Fibroblast of gingiva (primary cell): ENCODE data around the gene C17orf107.
"Not testable (repeated sequence)": the region's sequence is repeated elsewhere in the genome, so short reads cannot be mapped to it uniquely, and the experiment has no call there.

Source experiments
- DNase-seq: peaks from one replicate; pipeline ENCODE4 v3.0.0-alpha.2; 2011; ENCODE audit warnings: low read depth

The C17orf107 gene

DNA sequence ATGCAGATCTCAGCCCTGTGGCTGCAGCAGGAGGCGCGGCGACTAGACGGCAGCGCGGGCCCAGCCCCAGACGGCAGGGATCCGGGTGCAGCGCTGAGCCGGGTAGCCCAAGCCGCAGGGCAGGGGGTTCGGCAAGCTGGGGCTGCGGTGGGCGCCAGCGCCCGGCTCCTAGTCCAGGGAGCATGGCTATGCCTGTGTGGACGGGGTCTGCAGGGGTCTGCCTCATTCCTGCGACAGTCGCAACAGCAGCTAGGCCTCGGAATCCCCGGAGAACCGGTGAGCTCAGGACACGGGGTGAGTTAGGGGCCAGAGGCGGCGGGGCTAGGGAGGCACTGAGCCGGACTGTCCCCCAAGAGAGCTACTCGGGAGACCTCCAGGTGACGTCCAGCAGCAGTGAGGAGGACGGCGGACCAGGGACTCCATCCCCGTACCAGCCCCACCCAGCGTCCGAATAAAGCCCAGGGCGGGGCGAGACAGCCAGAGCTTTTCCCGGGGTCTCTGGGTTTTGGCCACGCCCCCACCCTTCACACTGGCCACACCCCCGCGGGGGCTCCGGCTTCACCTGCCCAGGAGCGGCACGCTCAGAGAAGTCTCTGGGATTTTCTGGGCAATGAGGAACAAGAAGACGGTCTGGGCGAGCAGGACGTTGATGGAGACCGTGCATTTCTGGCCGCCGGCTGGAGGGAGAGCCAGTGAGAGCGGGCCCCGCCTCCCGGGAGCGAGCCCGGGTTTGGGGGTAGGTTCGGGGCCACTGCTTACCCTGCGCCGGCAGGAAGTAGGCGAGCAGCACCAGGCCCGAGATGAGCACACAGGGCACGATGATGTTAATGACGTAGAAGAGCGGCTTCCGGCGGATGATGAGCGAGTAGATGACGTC is 1.1 kb downstream of the C17orf107 start:
- no peak for DNase-seq

DNA sequence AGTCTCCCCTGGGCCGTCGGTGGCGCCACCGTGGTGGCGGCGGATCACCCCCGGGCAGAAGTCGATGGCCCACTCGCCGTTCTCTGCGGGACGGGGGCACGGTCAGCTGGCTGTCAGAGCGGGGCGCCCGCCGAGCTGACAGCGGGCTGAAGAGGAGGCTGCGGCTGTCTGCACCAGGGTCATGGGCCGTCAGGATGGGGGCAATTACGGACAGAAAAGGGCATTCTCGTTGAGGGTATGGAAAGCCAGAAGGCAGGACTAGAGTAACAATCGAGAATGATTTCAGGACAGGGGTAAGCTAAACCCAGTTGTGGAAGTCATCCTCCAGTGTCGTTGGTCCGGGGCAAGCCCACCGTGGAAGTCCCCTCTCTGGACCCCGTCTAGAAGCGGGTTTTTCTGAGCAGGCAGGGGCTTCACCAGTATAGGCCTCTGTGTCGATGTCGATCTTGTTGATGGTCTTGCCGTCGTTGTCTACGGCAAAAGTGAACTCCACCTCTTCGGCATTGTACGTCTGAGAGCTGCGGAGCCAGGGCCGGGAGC is 1.8 kb downstream of the C17orf107 start:
- DNase-seq, result no peak

DNA sequence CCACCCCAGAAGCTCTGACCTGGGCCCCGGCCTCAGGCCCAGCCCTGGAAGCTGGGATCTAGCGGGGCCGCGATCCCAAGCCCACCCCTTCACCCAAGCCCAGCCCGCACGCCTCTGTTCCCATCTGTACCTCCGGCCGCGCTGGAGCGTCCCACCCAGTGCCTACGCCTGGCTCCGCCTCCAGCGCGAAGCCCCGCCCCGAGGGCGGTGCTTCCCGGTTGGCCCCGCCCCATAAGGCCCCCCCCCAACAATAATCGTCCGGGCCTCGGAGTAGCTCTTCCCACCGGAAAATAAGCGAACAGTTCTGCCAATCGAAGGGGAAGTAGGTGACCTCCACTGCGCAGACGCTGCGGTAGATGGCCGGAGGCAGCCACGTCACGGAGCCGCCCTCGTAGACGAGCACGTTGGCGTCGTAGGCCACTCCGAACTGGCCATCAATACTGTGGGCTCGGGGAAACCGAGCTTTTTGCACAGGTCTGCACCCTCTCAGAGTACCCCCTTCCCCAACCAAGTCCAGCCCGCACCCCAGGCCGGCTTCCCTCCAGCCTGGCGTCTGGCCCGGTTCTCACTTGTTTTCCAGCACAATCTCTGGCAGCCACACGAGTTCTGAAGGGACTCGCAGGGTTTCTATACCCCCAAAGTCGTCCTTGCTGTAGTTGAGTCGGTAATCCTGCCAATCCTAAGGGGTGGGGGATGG is 2.5 kb downstream of the C17orf107 start:
- no peak for DNase-seq

DNA sequence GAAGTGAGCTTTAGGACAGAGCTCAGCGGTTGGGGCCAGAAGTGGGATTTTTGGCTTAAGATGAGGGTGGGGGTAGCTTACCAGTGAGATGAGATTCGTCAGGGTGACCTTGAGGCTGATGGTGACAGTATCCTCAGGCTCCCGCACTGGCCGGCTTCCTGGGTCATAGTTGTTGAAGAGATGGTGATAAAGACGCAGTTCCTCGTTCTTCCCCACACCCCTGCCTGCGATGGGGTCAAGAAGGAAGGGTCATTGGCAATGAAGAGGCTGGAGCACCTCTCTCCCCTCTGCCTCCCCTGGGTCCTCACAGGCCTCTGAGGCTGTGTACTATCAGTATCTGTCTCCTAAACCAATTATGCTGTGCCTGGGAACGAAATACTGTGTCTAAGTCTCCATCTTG is 3.2 kb downstream of the C17orf107 start:
- no peak for DNase-seq

DNA sequence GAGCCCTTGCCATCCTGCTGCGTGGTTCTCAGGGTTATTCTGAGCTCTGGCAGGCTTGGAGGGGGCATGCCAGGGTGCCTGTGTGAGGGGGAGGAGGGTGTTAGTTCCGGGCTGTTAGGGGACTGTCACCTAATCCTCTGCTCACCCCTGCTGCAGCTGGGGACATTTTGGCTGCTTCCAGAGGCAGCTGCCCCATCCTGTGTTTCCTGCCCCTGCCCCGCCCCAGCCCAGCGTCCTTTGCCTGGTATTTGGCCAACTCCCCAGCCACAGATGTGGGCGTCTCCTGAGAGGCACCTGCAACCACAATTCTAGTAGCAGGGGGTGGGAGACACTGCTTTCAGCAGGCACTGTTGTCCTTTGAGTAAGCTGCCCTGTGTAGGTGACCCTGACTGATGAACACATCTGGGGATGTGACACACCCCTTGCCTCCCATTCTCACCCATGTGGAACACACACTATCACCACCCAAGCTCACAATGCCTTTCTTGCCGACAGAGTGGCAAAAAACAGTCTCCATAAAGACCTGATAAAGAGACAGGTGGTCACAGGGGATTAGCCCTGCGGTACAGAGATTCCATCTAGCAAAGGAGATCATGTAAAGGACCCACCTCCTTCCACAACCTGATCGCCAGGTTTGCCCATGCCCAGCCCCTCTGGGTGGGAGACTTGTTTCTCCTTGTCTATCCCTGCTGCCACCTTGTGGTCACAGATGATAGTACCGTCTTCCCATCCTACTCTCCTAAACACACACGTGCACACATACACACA is 3.9 kb downstream of the C17orf107 start, which contains the start of gene CHRNE:
Gene CHRNE (minus strand): TSS at position 48 of the 768 bp plus-strand sequence. CDS start 35 bp downstream, at position 13.
- peak; percentile 57 for DNase-seq

DNA sequence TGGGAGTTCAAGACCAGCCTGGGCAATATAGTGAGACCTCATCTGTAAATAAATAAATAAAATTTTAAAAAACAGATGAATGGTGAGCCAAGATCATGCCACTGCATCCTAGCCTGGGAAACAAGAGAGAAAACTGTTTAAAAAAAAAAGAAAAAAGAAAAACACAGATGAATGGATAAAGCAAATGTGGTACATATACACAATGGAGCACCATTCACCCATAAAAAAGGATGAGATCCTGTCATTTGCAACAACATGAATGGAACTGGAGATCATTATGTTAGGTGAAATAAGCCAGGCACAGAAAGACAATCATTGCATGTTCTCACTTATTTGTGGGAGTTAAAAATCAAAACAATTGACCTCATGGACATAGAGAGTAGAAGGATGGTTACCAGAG is 7.3 kb downstream of the C17orf107 start:
- not testable (repeated sequence) for DNase-seq

DNA sequence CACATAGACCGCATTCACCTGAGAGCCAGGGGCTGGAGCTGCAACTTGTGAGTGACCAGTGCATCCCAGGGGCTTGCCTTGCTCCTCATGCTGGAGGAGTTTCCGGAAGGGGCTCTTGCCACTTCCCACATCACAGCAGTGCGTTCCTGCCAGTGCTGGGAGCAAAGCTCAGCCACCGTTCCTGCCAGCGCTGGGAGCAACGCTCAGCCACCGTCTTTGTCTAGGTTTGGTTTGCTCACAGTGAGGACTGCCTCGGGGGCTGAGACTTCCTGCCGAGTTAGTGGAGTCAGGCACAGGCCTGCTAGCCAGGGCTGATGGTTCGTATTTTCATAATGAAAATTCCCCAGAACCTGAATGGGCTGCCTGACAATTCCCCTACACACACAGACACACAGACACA is 9.0 kb downstream of the C17orf107 start:
- no peak for DNase-seq

DNA sequence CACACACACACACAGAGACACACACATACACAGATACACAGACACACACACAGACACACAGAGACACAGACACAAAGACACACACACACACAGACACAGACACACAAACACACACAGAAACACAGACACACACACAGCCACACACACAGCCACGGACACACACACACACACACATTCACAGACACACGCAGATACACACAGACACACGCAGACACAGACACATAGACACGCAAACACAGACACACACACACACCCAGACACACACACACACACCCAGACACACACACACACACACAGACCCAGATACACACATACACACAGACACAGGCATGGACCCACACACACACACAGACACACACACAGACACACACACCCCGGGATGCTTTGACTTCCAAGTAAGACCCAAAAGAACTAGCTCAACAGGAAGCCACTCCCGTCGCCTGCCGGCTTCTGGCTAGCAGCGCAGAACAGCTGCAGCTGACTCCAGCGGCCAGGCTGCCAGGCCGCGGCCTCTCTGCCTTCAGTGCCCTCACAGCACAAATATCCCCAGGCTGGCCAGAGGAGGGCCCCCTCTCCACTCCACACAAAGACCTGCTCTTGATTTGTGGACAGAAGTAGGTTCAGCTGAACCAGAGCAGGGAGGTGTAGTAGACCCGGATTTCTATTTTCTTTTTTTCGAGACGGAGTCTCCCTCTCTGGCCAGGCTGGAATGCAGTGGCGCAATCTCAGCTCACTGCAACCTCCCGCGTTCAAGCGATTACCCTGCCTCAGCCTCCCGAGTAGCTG is 9.6 kb downstream of the C17orf107 start:
- peak; percentile 93 for DNase-seq

DNA sequence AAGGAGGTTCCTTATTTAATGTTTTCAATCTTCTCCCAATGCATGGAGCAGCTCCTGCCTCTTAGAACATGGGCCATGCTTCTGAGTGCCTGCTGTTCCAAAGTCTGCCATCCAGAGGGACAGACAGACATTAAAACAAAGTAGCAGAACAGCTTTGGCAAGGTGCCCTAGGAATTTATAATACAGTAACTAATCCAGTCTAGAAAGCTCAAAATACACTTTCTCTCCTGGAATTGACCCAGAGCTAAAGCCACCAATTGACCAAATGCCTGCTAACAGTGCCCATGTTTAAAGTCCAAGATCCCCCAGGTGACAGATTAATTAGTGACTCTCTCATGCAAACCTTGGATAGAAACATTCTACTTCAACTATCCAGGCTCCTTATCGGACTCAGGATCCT is 14.7 kb downstream of the C17orf107 start:
- DNase-seq, result no peak

DNA sequence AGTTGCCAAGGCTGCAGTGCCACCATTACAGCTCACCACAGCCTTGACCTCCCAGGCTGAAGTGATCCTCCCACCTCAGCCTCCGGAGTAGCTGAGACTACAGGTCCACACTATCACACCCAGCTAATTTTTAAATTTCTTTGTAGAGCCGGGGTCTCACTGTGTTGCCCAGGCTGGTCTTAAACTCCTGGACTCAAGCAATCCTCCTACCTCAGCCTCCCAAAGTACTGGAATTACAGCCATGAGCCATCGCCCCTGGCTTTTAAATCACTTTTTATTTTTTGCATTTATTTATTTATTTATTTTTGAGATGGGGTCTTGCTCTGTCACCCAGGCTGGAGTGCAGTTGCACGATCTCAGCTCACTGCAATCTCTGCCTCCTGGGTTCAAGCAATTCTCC is 15.2 kb downstream of the C17orf107 start:
- not testable (repeated sequence) for DNase-seq

DNA sequence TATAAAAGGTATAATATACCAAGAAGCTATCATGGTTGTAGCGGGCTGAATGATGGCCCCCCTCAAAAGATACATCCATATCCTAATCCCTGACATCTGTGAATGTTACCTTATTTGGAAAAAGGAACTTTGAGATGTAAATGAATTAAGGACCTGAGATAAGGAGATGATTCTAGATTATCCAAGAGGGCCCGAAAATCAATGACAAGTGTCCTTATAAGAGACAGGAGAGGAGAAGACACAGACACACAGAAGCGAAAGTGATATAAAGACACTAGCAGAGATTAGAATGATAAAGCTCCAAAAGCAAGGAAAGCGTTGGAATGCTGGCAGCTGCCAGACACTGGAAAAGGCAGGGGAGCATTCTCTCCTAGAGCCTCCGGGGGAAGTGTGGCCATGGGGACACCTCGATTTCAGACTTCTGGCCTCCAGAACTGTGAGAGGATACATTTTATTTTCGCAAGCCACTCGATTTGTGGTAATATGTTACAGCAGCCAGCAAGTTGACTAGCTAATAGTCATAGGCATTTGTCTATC is 20.2 kb downstream of the C17orf107 start:
- DNase-seq, result no peak

DNA sequence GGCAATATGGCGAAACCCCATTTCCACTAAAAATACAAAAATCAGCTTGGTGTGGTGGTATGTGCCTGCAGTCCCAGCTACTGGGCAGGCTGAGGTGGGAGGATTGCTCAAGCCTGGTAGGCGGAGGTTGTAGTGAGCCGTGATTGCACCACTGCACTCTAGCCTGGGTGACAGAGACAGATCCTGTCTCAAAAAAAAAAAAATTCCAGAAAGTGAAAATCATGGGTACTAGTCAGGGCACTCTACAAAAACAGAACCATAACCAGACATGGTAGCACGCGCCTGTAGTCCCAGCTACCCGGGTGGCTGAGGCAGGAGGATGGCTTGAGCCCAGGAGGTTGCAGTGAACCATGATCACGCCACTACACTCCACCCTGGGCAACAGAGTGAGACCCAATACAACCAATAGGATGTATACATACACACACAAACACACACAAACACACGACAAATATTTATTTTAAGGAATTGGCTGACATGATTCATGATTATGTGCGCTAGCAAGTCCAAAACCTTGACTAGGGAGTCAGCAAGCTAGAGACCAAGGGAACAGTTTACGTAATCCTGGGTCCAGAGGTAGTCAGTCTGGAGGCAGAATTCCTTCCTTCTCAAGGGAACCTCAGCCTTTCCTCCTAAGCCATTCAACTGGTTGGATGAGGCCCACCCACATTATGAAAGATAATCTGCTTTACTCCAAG is 21.2 kb downstream of the C17orf107 start:
- peak; percentile 50 for DNase-seq

DNA sequence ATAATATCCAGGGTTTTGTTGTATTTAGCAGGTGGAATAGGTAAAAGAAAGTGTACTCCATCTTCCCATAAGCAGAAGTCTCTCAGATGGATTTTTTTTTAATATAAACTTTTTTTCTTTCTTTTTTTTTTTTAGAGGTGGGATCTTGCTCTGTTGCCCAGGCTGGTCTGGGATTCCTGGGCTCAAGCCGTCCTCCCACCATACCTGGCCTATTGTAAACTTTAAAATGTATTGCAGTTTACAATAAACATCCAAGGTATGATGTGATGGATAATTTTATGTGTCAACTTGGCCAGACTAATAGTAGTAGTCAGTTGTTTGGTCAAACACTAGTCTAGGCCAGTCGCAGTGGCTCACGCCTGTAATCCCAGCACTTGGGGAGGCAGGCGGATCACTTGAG is 22.0 kb downstream of the C17orf107 start:
- no peak for DNase-seq

DNA sequence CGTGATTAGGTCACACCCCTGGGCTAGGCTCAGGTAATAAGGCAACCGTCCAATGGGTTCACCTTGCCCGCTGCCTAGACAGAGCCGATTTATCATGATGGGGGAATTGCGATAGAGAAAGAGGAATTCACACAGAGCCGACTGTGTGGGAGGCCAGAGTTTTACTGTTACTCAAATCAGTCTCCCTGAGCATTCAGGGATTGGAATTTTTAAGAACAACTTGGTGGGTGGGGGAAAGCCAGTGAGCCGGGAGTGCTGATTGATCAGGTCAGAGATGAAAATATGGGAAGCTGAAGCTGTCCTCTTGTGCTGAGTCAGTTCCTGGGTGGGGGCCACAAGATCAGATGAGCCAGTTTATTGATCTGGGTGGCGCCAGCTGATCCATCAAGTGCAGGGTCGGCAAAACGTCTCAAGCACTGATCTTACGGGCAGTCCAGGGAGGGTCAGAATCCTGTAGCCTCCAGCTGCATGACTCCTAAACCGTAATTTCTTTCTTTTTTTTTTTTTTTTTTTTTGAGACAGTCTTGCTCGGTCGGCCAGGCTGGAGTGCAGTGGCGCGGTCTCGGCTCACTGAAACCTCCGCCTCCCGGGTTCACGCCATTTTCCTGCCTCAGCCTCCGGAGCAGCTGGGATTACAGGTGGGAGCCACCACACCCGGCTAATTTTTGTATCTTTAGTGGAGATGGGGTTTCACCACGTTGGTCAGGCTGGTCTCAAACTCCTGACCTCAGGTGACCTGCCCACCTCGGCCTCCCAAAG is 27.4 kb downstream of the C17orf107 start:
- not testable (repeated sequence) for DNase-seq

DNA sequence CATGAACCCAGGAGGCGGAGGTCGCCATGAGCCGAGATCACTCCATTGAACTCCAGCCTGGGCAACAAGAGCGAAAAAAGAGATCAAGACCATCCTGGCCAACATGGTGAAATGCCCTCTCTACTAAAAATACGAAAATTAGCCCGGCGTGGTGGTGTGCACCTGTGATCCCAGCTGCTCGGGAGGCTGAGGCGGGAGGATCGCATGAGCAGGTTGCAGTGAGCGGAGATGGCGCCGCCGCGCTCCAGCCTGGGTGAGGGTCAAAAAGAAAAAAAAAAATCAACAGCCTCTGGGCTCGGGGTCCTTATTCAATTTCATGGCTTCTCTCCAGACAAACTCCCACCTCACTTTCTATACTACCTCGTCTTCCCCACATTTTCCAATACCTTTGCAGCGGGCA is 29.5 kb downstream of the C17orf107 start:
- DNase-seq, result no peak

DNA sequence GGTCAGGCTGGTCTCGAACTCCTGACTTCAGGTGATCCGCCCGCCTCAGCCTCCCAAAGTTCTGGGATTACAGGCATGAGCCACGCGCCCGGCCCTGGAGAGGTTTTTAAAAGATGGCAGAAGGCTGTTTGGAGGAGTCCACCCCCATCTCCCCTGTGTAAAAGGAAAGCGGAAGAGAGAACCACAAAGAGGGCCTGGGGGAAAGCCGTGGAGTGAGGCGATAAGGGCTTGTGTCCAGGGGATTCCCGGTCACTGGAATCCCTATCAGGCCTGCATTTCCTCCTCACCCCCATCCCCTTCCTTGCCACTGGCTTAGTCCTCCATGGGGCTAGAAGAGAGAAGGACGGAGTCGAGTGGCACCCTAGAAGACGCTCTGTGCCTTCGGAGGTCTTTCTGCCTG is 32.6 kb downstream of the C17orf107 start, which contains the start of gene GP1BA:
Gene GP1BA (plus strand): TSS at position 315 of the 400 bp plus-strand sequence. CDS start 328 bp downstream, outside the sequence.
- DNase-seq, result no peak

DNA sequence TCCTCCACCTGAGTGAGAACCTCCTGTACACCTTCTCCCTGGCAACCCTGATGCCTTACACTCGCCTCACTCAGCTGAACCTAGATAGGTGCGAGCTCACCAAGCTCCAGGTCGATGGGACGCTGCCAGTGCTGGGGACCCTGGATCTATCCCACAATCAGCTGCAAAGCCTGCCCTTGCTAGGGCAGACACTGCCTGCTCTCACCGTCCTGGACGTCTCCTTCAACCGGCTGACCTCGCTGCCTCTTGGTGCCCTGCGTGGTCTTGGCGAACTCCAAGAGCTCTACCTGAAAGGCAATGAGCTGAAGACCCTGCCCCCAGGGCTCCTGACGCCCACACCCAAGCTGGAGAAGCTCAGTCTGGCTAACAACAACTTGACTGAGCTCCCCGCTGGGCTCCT is 33.4 kb downstream of the C17orf107 start:
- no peak for DNase-seq

DNA sequence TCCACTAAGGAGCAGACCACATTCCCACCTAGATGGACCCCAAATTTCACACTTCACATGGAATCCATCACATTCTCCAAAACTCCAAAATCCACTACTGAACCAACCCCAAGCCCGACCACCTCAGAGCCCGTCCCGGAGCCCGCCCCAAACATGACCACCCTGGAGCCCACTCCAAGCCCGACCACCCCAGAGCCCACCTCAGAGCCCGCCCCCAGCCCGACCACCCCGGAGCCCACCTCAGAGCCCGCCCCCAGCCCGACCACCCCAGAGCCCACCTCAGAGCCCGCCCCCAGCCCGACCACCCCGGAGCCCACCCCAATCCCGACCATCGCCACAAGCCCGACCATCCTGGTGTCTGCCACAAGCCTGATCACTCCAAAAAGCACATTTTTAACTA is 34.3 kb downstream of the C17orf107 start:
- no peak for DNase-seq

DNA sequence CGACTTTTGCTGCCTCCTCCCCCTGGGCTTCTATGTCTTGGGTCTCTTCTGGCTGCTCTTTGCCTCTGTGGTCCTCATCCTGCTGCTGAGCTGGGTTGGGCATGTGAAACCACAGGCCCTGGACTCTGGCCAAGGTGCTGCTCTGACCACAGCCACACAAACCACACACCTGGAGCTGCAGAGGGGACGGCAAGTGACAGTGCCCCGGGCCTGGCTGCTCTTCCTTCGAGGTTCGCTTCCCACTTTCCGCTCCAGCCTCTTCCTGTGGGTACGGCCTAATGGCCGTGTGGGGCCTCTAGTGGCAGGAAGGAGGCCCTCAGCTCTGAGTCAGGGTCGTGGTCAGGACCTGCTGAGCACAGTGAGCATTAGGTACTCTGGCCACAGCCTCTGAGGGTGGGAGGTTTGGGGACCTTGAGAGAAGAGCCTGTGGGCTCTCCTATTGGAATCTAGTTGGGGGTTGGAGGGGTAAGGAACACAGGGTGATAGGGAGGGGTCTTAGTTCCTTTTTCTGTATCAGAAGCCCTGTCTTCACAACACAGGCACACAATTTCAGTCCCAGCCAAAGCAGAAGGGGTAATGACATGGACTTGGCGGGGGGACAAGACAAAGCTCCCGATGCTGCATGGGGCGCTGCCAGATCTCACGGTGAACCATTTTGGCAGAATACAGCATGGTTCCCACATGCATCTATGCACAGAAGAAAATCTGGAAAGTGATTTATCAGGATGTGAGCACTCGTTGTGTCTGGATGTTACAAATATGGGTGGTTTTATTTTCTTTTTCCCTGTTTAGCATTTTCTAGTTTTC is 35.0 kb downstream of the C17orf107 start:
- no peak for DNase-seq
